ENCODE results near the gene GZMH.

- TF ChIP-seq EZH2 (IDR thresholded peaks at IDR 0.05; ENCODE audit: borderline replicate concordance, low read depth, low read length, severe bottlenecking) (no peak), CTCF (IDR thresholded peaks at IDR 0.05; ENCODE audit: borderline replicate concordance, extremely low read depth, low read length, poor library complexity, severe bottlenecking) (no peak)
These were observed 43.2 kb downstream of the GZMH start for GRCh38 chr14:24566318-24566717.

All from DND-41 (cell line).